Stimulated activated naive CD8-positive, alpha-beta T cell treated with anti-CD3 and anti-CD28 coated beads, Interleukin-15, amount 100 ng/mL, for 72 hours (primary cell): ENCODE data around the gene REC114.
"Not testable (repeated sequence)": the region's sequence is repeated elsewhere in the genome, so short reads cannot be mapped to it uniquely, and the experiment has no call there.

Experiments
- ATAC-seq: fragments of 150-1000 bp; cut with Tn5 transposase; 2 replicates; pipeline ENCODE4 v1.10.0; 2021; ENCODE audit warnings: mild to moderate bottlenecking, moderate library complexity
- DNase-seq, 2 donors: peaks; one replicate each; pipeline ENCODE4 v3.0.0; 2021 to 2022
- H3K27ac Mint-ChIP-seq, 2 donors: one replicate each; pipeline ENCODE4 v1.8.0; 2022; ENCODE audit warnings: mild to moderate bottlenecking in 2 of 2, mixed read lengths in 2 of 2, moderate library complexity in 2 of 2
- H3K27me3 Mint-ChIP-seq: one replicate; pipeline ENCODE4 v1.8.0; 2022; ENCODE audit warnings: mixed read lengths
- H3K4me1 Mint-ChIP-seq: one replicate; pipeline ENCODE4 v1.8.0; 2022; ENCODE audit warnings: mild to moderate bottlenecking, mixed read lengths
- H3K4me3 Mint-ChIP-seq, 2 donors: one replicate each; pipeline ENCODE4 v1.8.0; 2022; ENCODE audit warnings: mild to moderate bottlenecking in 2 of 2, mixed read lengths in 2 of 2, moderate library complexity in 1 of 2
- H3K9me3 Mint-ChIP-seq, 2 donors: one replicate each; pipeline ENCODE4 v1.8.0; 2022; ENCODE audit warnings: mixed read lengths in 2 of 2

REC114 gene, protein sequence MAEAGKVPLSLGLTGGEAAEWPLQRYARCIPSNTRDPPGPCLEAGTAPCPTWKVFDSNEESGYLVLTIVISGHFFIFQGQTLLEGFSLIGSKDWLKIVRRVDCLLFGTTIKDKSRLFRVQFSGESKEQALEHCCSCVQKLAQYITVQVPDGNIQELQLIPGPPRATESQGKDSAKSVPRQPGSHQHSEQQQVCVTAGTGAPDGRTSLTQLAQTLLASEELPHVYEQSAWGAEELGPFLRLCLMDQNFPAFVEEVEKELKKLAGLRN

DNA sequence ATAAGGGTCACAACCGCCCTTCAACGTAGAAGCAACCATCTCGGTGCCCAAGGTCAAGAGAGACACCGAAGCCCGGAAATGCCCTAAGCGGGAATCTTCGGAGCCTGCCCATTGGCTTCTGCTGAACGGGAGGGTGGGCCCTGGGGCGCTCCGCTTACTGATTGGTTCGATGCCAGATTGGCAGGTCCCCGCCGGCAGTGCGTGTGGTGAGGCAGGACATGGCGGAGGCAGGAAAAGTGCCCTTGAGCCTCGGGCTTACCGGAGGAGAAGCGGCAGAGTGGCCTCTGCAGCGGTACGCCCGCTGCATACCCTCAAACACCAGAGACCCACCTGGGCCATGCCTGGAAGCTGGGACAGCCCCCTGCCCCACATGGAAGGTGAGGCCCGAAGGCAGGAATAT lies at the start of gene REC114:
Gene REC114, plus strand, starts transcription at position 197 of the 400 bp plus-strand sequence. Its CDS starts 22 bp downstream, at position 219.
- H3K4me1 Mint-ChIP-seq = no peaks in the 10 kb centered on the region
- no peak for DNase-seq
- no peak for ATAC-seq
- no peaks in the 10 kb centered on the region for H3K27me3 Mint-ChIP-seq
- no peaks in the 10 kb centered on the region for H3K9me3 Mint-ChIP-seq
- H3K4me3 Mint-ChIP-seq = no peak within 1 kb of the TSS
- no peak within 1 kb of the TSS for H3K27ac Mint-ChIP-seq

DNA sequence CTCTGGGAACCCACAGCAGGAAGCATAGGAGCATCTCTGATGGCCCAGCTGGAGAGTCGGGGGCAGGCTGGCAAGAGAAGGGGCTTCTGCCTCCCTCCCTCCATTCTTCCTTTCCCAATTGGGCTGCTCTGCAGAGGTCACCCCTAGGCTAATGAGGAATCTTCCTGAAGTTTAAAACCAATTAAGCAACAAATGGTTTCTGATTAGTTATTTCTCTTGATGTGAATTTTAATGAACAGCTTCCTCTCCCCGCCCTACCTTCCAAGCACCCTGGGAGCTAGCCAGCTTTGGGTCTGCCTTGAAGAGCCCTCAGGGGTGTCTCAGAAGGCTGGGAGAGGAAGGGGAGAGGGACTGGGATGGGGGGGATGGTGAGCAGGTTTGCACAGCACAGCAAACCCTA lies 49.6 kb upstream of the REC114 start:
- DNase-seq = no peak
- Mint-ChIP-seq H3K9me3 (no peaks in the 10 kb centered on the region), H3K27me3 (peaks cover 11% of the 10 kb centered on the region), H3K4me3 (no peak overlapping the region), H3K4me1 (no peaks in the 10 kb centered on the region), H3K27ac (peak overlapping the region in 1 of 2 donors; percentile 33)
- ATAC-seq = no peak

- H3K9me3 Mint-ChIP-seq = no peaks in the 10 kb centered on the region
- H3K27me3 Mint-ChIP-seq = peaks cover 22% of the 10 kb centered on the region
- no peak overlapping the region for H3K4me3 Mint-ChIP-seq
- ATAC-seq = no peak
- H3K4me1 Mint-ChIP-seq = no peaks in the 10 kb centered on the region
- no peak for DNase-seq
- no peak overlapping the region for H3K27ac Mint-ChIP-seq
Observed at GRCh38 chr15:73394782-73395181, 48.2 kb upstream of the REC114 start.

GRCh38 chr15:73395671-73396070 lies 47.3 kb upstream of the REC114 start:
- Mint-ChIP-seq H3K27ac (no peak overlapping the region), H3K4me1 (no peaks in the 10 kb centered on the region), H3K9me3 (no peaks in the 10 kb centered on the region), H3K4me3 (no peak overlapping the region), H3K27me3 (peaks cover 23% of the 10 kb centered on the region)
- DNase-seq = no peak
- no peak for ATAC-seq

GRCh38 chr15:73397461-73397860 lies 45.5 kb upstream of the REC114 start:
- Mint-ChIP-seq H3K4me1 (no peaks in the 10 kb centered on the region), H3K9me3 (no peaks in the 10 kb centered on the region), H3K27ac (no peak overlapping the region), H3K27me3 (peaks cover 12% of the 10 kb centered on the region), H3K4me3 (no peak overlapping the region)
- DNase-seq (no peak), ATAC-seq (no peak)

- no peak for ATAC-seq
- H3K9me3 Mint-ChIP-seq = no peaks in the 10 kb centered on the region
- no peak for DNase-seq
- H3K4me3 Mint-ChIP-seq = no peak overlapping the region
- H3K4me1 Mint-ChIP-seq = no peaks in the 10 kb centered on the region
- no peak overlapping the region for H3K27ac Mint-ChIP-seq
- H3K27me3 Mint-ChIP-seq = peaks cover 12% of the 10 kb centered on the region
Observed at GRCh38 chr15:73398861-73399260, 44.1 kb upstream of the REC114 start.

GRCh38 chr15:73400222-73400621 lies 42.7 kb upstream of the REC114 start:
- H3K9me3 Mint-ChIP-seq, ATAC-seq, H3K4me3 Mint-ChIP-seq, DNase-seq, H3K4me1 Mint-ChIP-seq, H3K27ac Mint-ChIP-seq: not testable (repeated sequence)
- H3K27me3 Mint-ChIP-seq = peaks cover 12% of the 10 kb centered on the region

DNA sequence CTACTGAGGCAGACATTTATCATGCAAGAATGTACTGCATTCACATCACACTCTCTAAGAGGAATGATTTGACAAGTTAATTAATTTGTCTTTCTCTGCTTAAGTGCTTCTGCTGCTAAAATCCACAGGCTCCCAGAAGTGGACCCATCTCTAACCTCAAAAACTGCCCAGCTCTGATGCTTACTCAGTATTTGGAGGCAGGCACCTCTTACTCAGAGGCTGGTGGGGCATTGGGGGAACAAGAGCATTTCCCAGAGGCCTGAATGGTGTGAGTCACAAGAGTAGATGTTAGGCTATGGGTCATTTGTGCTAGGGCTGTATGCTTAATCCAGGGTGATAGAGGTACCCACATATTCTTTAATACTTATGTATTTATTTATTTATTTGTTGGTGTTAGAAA lies 39.8 kb upstream of the REC114 start:
- ATAC-seq = no peak
- Mint-ChIP-seq H3K4me3 (no peak overlapping the region), H3K4me1 (no peaks in the 10 kb centered on the region), H3K27me3 (peaks cover 12% of the 10 kb centered on the region), H3K9me3 (no peaks in the 10 kb centered on the region), H3K27ac (peak overlapping the region in 1 of 2 donors; percentile 19)
- DNase-seq = no peak

DNA sequence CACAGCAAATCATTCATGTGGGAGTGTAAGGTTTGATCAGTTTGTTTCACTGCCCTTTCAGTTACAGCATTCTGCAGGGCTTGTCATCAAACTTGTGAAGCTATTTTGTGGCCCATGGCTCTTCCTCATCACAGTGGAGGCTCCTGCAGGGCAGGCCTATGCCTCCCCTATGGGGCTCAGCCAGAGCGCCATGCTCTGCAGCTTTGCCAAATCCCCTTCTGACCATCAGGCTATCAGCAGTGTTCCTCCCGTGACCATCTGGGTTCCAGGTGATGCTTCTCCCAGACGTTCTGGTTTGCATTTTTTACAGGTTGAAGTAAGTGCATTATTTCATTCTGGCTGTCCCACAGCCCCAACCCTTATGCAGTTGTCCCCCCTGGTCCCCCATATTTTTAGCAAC lies 28.1 kb upstream of the REC114 start:
- ATAC-seq (no peak), DNase-seq (no peak)
- H3K4me1 Mint-ChIP-seq = no peaks in the 10 kb centered on the region

GRCh38 chr15:73424506-73424905 lies 18.5 kb upstream of the REC114 start:
- no peak overlapping the region for H3K4me3 Mint-ChIP-seq
- no peaks in the 10 kb centered on the region for H3K9me3 Mint-ChIP-seq
- H3K4me1 Mint-ChIP-seq = no peaks in the 10 kb centered on the region
- DNase-seq = no peak
- no peak overlapping the region for H3K27ac Mint-ChIP-seq
- H3K27me3 Mint-ChIP-seq = peaks cover 7% of the 10 kb centered on the region
- ATAC-seq = no peak

More for the DNA sequence above, 28.1 kb upstream of the REC114 start:
- Mint-ChIP-seq H3K9me3 (no peaks in the 10 kb centered on the region), H3K4me3 (no peak overlapping the region), H3K27ac (no peak overlapping the region), H3K27me3 (peaks cover 8% of the 10 kb centered on the region)

- DNase-seq (no peak), ATAC-seq (no peak)
- no peak overlapping the region for H3K27ac Mint-ChIP-seq
- no peaks in the 10 kb centered on the region for H3K9me3 Mint-ChIP-seq
- H3K27me3 Mint-ChIP-seq = peaks cover 7% of the 10 kb centered on the region
- no peak overlapping the region for H3K4me3 Mint-ChIP-seq
- no peaks in the 10 kb centered on the region for H3K4me1 Mint-ChIP-seq
Observed at GRCh38 chr15:73425510-73425909, 17.5 kb upstream of the REC114 start.

DNA sequence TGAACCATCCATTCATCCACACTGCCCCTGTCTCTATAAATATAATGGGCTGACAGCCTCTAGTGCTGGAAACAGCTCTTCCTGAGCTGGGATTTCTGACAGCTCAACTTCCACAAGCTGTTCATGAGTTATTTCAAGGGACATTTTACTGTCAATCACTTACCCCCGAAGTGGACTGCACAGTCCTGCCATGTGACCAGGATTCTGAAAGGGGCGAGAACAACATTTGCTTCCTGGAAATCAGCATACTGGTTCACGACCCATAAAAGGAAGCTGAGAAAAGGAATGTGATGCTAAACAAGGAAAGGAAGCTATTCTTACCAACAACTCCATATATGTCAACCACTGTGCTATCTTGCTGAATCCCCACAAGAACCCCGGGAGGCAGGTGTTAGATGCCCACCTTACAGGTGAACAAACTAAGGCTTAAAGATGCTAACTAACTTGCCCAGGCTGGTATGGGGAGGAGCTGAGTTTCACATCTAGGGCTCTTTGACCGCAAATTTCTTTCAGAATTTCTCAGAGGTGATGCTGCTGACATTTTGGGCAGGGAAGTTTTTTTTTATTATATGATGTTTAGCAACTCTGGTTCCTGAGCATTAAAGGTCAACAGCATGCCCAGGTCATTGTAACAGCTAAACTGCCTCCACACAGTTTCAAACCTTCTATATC lies 16.5 kb upstream of the REC114 start:
- H3K4me3 Mint-ChIP-seq = no peak overlapping the region
- no peak for DNase-seq
- H3K9me3 Mint-ChIP-seq = no peaks in the 10 kb centered on the region
- ATAC-seq = no peak
- H3K4me1 Mint-ChIP-seq = no peaks in the 10 kb centered on the region
- peaks cover 7% of the 10 kb centered on the region for H3K27me3 Mint-ChIP-seq
- H3K27ac Mint-ChIP-seq = no peak overlapping the region

GRCh38 chr15:73431329-73431728 lies 11.6 kb upstream of the REC114 start:
- DNase-seq, H3K4me1 Mint-ChIP-seq, H3K4me3 Mint-ChIP-seq, H3K9me3 Mint-ChIP-seq, ATAC-seq, H3K27ac Mint-ChIP-seq: not testable (repeated sequence)
- peaks cover 35% of the 10 kb centered on the region for H3K27me3 Mint-ChIP-seq

DNA sequence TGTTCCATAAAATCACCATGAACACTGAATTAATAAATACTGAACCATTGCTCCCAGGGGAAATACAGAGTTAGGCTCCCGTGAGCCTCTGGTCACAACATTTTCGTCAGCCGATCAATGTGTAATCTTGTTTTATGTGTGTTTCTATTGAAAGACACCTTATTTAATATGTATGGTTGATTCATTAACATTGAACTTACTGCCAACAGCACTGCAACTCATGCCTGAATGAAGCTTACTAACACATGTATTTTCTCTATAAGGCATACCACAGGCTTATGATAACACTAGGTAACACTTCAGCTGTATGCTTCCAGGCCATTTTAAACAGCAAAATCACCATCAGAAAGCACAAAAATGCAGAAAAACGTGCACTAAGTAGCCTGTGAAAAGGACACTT lies 9.1 kb upstream of the REC114 start:
- H3K9me3 Mint-ChIP-seq = no peaks in the 10 kb centered on the region
- no peak for ATAC-seq
- peaks cover 28% of the 10 kb centered on the region for H3K27me3 Mint-ChIP-seq
- H3K4me1 Mint-ChIP-seq = no peaks in the 10 kb centered on the region
- H3K4me3 Mint-ChIP-seq = no peak overlapping the region
- H3K27ac Mint-ChIP-seq = no peak overlapping the region
- DNase-seq = no peak

- peaks cover 26% of the 10 kb centered on the region for H3K27me3 Mint-ChIP-seq
- ATAC-seq (no peak), DNase-seq (no peak)
- H3K4me1 Mint-ChIP-seq = no peaks in the 10 kb centered on the region
- H3K4me3 Mint-ChIP-seq = no peak overlapping the region
- H3K9me3 Mint-ChIP-seq = no peaks in the 10 kb centered on the region
- H3K27ac Mint-ChIP-seq = no peak overlapping the region
Observed at GRCh38 chr15:73436613-73437012, 6.4 kb upstream of the REC114 start.

DNA sequence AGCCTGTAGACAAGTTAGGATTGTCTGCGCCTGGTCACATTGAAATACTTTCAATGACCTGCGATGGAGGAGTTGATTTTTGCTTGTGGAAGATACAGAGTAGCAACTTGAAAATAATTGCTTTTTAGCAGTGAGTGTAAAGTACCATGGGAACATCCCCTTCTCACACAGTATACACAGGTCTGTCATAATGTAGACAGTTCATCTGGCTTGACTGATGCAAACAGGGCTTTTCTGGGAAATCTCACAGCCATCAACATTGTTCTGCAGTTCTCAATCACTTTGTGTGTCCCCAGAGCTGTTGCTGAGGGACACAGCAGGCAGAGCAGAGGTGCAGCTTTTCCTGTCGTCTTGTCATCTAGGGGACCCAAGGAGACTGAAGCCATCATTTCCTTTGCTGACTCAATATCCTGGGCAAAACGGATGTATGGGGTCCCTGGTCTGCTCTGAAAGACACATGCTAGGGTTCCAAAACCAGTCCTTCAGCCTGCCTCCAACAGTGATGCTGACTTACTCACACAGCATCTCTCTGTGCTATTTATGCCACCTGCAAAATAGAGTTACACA lies 5.3 kb upstream of the REC114 start:
- Mint-ChIP-seq H3K4me3 (no peak overlapping the region), H3K9me3 (no peaks in the 10 kb centered on the region), H3K27ac (no peak overlapping the region), H3K4me1 (no peaks in the 10 kb centered on the region), H3K27me3 (peaks cover 16% of the 10 kb centered on the region)
- ATAC-seq (no peak), DNase-seq (no peak)
